B cell (primary cell): ENCODE data around the gene MANBA. TPM values are rescaled to one million over a fixed set of nuclear protein-coding genes. Genes with fewer than 3 reads are reported as not detected.

Experiments
- ATAC-seq: fragments of 200-7000 bp; cut with Tn5 transposase; one replicate; pipeline ENCODE4 v1.10.0; 2021; ENCODE audit warnings: low read depth, mild to moderate bottlenecking, moderate number of reproducible peaks, moderate library complexity
- CTCF ChIA-PET: fragments of 350-600 bp; sonication (Branson Sonifier 250); formaldehyde crosslinking; loops from one replicate; lab custom pipeline; 2021; ENCODE audit warnings: antibody characterized with exemption, inconsistent platforms; lab: Charles Lee
- POLR2A ChIA-PET: fragments of 350-600 bp; sonication (Branson Sonifier 250); formaldehyde crosslinking; loops from one replicate; lab custom pipeline; 2021; ENCODE audit warnings: antibody characterized with exemption; lab: Charles Lee
- DNase-seq: peaks from one replicate; pipeline ENCODE4 v3.0.0; 2013
- H2AFZ ChIP-seq: 2 replicates; pipeline ENCODE4 v1.6.1; 2012; ENCODE audit warnings: mild to moderate bottlenecking, low read depth, low read length; ENCODE audit not compliant: insufficient read depth, poor library complexity, severe bottlenecking
- H3K27ac ChIP-seq, 2 donors: 1 replicate in 1 of 2; 2 replicates in 1 of 2; pipeline ENCODE4 v1.5.1; 2012 to 2013; ENCODE audit warnings: low read length in 2 of 2, mild to moderate bottlenecking in 2 of 2, moderate library complexity in 1 of 2
- H3K27me3 ChIP-seq, 4 experiments: fragments of 200-600 bp in 1 of 4; sonication (generic) in 1 of 4; replicated peaks in 1 of 4; 1 replicate in 2 of 4; 2 replicates in 2 of 4; pipeline versions ENCODE4 v1.6.1 to v1.7.0; 2013 to 2016; ENCODE audit warnings: low read length in 3 of 4, mild to moderate bottlenecking in 2 of 4, mixed read lengths in 1 of 4, moderate library complexity in 1 of 4; ENCODE audit not compliant: insufficient read depth in 4 of 4, control insufficient read depth in 3 of 4; ENCODE audit errors: control extremely low read depth in 1 of 4
- H3K36me3 ChIP-seq, 2 experiments: replicated peaks in 1 of 2; 1 replicate in 1 of 2; 2 replicates in 1 of 2; pipeline versions ENCODE4 v1.6.1 to v1.7.1; 2013; ENCODE audit warnings: low read length in 1 of 2; ENCODE audit not compliant: insufficient read depth in 2 of 2, control insufficient read depth in 1 of 2; ENCODE audit errors: control extremely low read depth in 1 of 2, extremely low read depth in 1 of 2
- H3K4me1 ChIP-seq, 2 donors: fragments of 200-600 bp in 1 of 2; sonication (generic) in 1 of 2; 1 replicate in 1 of 2; 2 replicates in 1 of 2; pipeline versions ENCODE4 v1.5.1 to v1.6.1; 2013 to 2017; ENCODE audit warnings: low read length in 2 of 2; ENCODE audit not compliant: control insufficient read depth in 2 of 2, insufficient read depth in 2 of 2
- H3K4me2 ChIP-seq: replicated peaks from 2 replicates; pipeline ENCODE3; 2012; ENCODE audit warnings: mild to moderate bottlenecking, low read depth, low read length; ENCODE audit not compliant: poor library complexity, severe bottlenecking
- H3K4me3 ChIP-seq, 5 experiments: fragments of 200-600 bp in 1 of 5; sonication (generic) in 1 of 5; 1 replicate in 3 of 5; 2 replicates in 2 of 5; pipeline versions ENCODE4 v1.5.1 to v1.7.0; 2011 to 2016; ENCODE audit warnings: low read length in 4 of 5, mild to moderate bottlenecking in 4 of 5, low read depth in 2 of 5, control low read depth in 1 of 5, moderate library complexity in 1 of 5; ENCODE audit not compliant: insufficient read depth in 1 of 5; ENCODE audit errors: control extremely low read depth in 1 of 5, extremely low read depth in 1 of 5
- H3K79me2 ChIP-seq: fragments of 200-600 bp; sonication (generic); one replicate; pipeline ENCODE4 v1.6.0; 2016; ENCODE audit warnings: low read length; ENCODE audit not compliant: control insufficient read depth, insufficient read depth
- H3K9ac ChIP-seq: fragments of 200-600 bp; sonication (generic); 2 replicates; pipeline ENCODE4 v1.6.1; 2017; ENCODE audit warnings: mild to moderate bottlenecking, low read length, moderate library complexity
- H3K9me3 ChIP-seq, 3 donors: one replicate each; pipeline versions ENCODE4 v1.6.1 to v1.7.1; 2013; ENCODE audit warnings: low read length in 2 of 3; ENCODE audit not compliant: control insufficient read depth in 2 of 3, insufficient read depth in 1 of 3; ENCODE audit errors: control extremely low read depth in 1 of 3
- H4K20me1 ChIP-seq: 2 replicates; pipeline ENCODE4 v1.6.0; 2012; ENCODE audit warnings: mild to moderate bottlenecking, low read length; ENCODE audit not compliant: insufficient read depth, control insufficient read depth, poor library complexity, severe bottlenecking
- H3K27ac Mint-ChIP-seq: one replicate; pipeline ENCODE4 v1.8.0; 2021; ENCODE audit warnings: mixed read lengths
- H3K27me3 Mint-ChIP-seq: one replicate; pipeline ENCODE4 v1.8.0; 2021; ENCODE audit warnings: mixed read lengths
- H3K4me1 Mint-ChIP-seq: one replicate; pipeline ENCODE4 v1.8.0; 2021; ENCODE audit warnings: mixed read lengths
- H3K4me3 Mint-ChIP-seq: one replicate; pipeline ENCODE4 v1.8.0; 2021; ENCODE audit warnings: mixed read lengths
- H3K9me3 Mint-ChIP-seq: one replicate; pipeline ENCODE4 v1.8.0; 2022; ENCODE audit warnings: mixed read lengths; ENCODE audit not compliant: insufficient read depth
- EZH2 ChIP-seq: IDR thresholded peaks from 2 replicates; pipeline ENCODE4 v1.6.1; 2012; ENCODE audit warnings: borderline replicate concordance, low read depth, mild to moderate bottlenecking, moderate library complexity, low read length; ENCODE audit not compliant: insufficient read depth, poor library complexity, severe bottlenecking
- WGBS: methylation state at CpG from one replicate; pipeline ENCODE4 v1.1.5; 2013; ENCODE audit warnings: missing lambda C conversion rate; ENCODE audit not compliant: insufficient coverage; 5-methylcytosine and 5-hydroxymethylcytosine counted together
- intact Hi-C: fragments of 100-400 bp; cut with micrococcal nuclease; formaldehyde crosslinking; loops from one replicate; pipeline ENCODE4 v1.10.0; 2022
- polyA plus RNA-seq: library from polyadenylated mRNA; depleted of rRNA; stranded (reverse); fragments of >200 nt; gene quantifications from 2 replicates; pipeline ENCODE4 v1.2.3, GENCODE V29; 2012
- total RNA-seq, 2 donors: library from RNA; stranded (reverse); fragments of 120-200 nt in 1 of 2; gene quantifications; 1 replicate in 1 of 2; 2 replicates in 1 of 2; pipeline versions ENCODE4 v1.2.3 to v1.2.4, GENCODE V29; 2013 to 2022
- TF ChIP-seq, protein P1 (sequence below): fragments of 200-600 bp; IDR thresholded peaks from one replicate; pipeline ENCODE4 v1.8.0; 2022; ENCODE audit warnings: antibody characterized with exemption, mild to moderate bottlenecking

Gene MANBA
- total and polyA plus RNA-seq, 2 donors (not counting 1 experiment from before 2014, with no cell fraction given) = 91.6 to 119 TPM

GRCh38 chr4:102610476-102610875 lies 150.3 kb downstream of the MANBA start:
- WGBS = 24% methylated on average over 2 of the region's 3 CpGs
- no peak for ATAC-seq

DNA sequence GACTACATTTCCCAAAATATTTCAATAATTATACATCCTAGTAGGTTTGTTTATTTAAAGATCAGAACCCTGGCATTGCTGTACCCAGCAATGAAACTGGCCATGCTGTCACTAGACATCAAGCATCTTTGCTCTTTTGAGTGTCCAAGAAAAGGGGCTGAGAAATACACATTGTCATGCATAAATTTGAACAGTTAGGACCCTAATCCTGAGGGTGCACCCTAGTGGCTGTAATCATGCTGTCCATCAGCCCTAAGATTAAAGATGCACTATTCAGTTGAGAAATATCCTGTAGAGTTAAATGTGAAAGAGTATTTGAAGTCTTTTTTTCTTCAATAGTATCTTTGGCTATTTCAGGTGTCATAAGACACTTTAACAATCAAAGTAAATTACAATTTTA lies 150.8 kb downstream of the MANBA start:
- Mint-ChIP-seq H3K27me3 (no peaks in the 10 kb centered on the region), H3K4me3 (no peak overlapping the region), H3K27ac (no peak overlapping the region), H3K4me1 (peaks cover 22% of the 10 kb centered on the region), H3K9me3 (no peaks in the 10 kb centered on the region)
- ChIA-PET POLR2A (no interaction called here), CTCF (interaction anchor here (1.1 kb wide), 1 partner anchor 10 kb away, joined by 3 read pairs; no protein-coding TSS in a partner anchor)
- H4K20me1 ChIP-seq = no peaks in the 10 kb centered on the region
- H2AFZ ChIP-seq = no peak overlapping the region
- H3K4me2 ChIP-seq = no peak overlapping the region
- H3K4me1 ChIP-seq = peaks cover 11 to 12% of the 10 kb centered on the region in 2 donors
- no peak overlapping the region for H3K9ac ChIP-seq
- TF ChIP-seq EZH2 = no peak
- TF ChIP-seq, protein P1, sequence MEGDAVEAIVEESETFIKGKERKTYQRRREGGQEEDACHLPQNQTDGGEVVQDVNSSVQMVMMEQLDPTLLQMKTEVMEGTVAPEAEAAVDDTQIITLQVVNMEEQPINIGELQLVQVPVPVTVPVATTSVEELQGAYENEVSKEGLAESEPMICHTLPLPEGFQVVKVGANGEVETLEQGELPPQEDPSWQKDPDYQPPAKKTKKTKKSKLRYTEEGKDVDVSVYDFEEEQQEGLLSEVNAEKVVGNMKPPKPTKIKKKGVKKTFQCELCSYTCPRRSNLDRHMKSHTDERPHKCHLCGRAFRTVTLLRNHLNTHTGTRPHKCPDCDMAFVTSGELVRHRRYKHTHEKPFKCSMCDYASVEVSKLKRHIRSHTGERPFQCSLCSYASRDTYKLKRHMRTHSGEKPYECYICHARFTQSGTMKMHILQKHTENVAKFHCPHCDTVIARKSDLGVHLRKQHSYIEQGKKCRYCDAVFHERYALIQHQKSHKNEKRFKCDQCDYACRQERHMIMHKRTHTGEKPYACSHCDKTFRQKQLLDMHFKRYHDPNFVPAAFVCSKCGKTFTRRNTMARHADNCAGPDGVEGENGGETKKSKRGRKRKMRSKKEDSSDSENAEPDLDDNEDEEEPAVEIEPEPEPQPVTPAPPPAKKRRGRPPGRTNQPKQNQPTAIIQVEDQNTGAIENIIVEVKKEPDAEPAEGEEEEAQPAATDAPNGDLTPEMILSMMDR = no peak
- no peaks in the 10 kb centered on the region for H3K9me3 ChIP-seq
- intact Hi-C loops = no loop called here
- ATAC-seq (no peak), DNase-seq (no peak)
- H3K27me3 ChIP-seq = no peaks in the 10 kb centered on the region
- peaks cover 7 to 87% of the 10 kb centered on the region in 2 experiments for H3K36me3 ChIP-seq
- no peak overlapping the region for H3K4me3 ChIP-seq
- no peak overlapping the region for H3K27ac ChIP-seq
- no peaks in the 10 kb centered on the region for H3K79me2 ChIP-seq

More at GRCh38 chr4:102610476-102610875, 150.3 kb downstream of the MANBA start:
- Mint-ChIP-seq H3K27me3 (no peaks in the 10 kb centered on the region), H3K27ac (no peak overlapping the region), H3K9me3 (no peaks in the 10 kb centered on the region), H3K4me1 (peaks cover 22% of the 10 kb centered on the region), H3K4me3 (no peak overlapping the region)
- CTCF ChIA-PET = interaction anchor here (1.1 to 1.2 kb wide), 2 partner anchors 10 to 397 kb away, joined by 3 read pairs; no protein-coding TSS in a partner anchor
- Histone ChIP-seq H3K27ac (no peak overlapping the region), H3K9ac (no peak overlapping the region), H3K4me3 (no peak overlapping the region), H3K4me1 (peaks cover 11 to 12% of the 10 kb centered on the region in 2 donors), H3K9me3 (no peaks in the 10 kb centered on the region), H3K36me3 (peaks cover 7 to 86% of the 10 kb centered on the region in 2 experiments), H2AFZ (no peak overlapping the region), H4K20me1 (no peaks in the 10 kb centered on the region), H3K79me2 (no peaks in the 10 kb centered on the region), H3K27me3 (no peaks in the 10 kb centered on the region), H3K4me2 (no peak overlapping the region)
- POLR2A ChIA-PET = no interaction called here
- no peak for DNase-seq
- intact Hi-C loops = no loop called here
- TF ChIP-seq, protein P1 = no peak
- TF ChIP-seq EZH2 = no peak
